Medulla oblongata (tissue), 1 donor: ENCODE measurements around the gene UBE2U.
"Not testable (repeated sequence)": the region's sequence is repeated elsewhere in the genome, so short reads cannot be mapped to it uniquely, and the experiment has no call there.

Experiments used
- DNase-seq: peaks from one replicate; pipeline ENCODE4 v3.0.0-alpha.2; 2015; ENCODE audit errors: extremely low spot score

Gene UBE2U

DNA sequence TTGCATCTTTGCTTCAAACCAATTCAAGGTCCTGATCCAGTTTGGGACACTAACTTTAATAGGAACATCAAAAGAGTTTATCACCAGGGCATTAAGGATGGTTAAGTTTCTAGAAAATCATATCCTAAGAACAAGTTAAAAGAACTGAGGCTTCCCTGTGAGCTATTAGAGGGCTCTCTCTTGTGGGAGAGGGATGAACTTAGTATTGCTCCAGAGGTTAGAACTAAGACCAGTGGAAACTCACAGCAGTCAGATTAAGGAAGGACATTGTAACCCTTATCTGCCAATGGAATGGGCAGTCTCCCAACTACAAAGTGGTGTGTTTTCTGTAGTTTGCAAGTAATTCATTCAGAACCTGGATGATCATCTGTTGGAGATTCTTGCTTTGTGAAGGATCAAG is 36.8 kb downstream of the UBE2U start:
- DNase-seq, result no peak

DNA sequence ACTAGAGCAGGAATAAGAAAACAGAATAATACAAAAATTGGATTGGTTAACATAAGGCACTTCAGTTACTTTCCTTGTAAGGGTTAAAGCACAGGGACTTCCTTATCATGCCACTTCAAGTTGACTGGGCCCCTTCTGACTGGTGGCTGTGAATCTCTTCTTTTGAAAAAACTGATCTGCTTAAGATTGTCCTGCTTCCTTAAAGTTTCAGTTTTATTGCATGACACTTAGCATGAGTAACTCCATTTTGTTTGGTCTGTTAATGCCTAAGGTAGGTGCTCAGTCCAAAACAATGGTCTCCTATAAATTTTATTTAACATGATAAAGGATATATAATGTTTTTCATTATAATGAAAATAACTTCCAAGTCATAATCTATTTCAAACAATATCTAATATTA is 37.6 kb downstream of the UBE2U start:
- no peak for DNase-seq

- peak; percentile 61 for DNase-seq
These were observed 39.7 kb downstream of the UBE2U start for GRCh38 chr1:64242895-64243756.

- no peak for DNase-seq
These were observed 40.3 kb downstream of the UBE2U start for GRCh38 chr1:64243757-64244080.

DNA sequence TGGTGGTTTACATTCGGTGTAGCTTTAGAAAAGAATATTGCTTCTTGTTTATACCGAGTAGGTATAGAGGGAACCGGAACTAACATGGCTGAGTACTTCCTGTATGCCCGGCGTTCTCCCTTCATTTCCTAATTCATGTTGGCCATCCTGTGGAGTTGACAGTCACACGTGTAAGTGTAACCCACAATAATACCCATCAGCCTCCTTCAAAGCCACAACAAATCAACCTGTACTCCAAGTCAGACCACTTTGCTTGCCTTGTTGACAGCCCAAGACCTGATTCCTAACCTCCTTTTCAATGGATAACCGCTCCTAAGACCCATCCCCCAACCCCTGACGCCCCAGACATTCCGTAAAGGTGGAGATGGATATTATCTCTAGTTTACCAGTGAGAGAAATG is 42.1 kb downstream of the UBE2U start:
- DNase-seq, result no peak

GRCh38 chr1:64246294-64246917 is 43.0 kb downstream of the UBE2U start:
- peak; percentile 59 for DNase-seq

DNA sequence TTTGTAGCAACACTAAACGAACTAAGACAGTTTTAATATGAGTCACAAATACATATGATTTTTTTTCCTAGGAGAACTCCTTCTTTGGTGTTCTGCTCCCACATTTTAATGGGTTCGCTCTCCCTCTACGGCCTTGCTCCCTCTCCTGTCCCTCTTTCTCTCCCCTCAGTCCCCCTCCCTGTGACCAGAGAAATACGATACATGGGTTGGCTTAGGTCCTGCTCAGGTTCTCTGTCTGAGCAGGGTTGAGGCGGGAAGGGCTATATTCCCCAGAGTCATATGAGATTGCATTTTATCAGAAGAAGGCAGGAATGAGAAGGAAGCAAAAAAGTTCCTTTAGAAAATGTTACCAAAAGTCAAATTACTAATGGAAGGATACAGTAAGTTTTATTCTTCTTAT is 44.6 kb downstream of the UBE2U start:
- no peak for DNase-seq

DNA sequence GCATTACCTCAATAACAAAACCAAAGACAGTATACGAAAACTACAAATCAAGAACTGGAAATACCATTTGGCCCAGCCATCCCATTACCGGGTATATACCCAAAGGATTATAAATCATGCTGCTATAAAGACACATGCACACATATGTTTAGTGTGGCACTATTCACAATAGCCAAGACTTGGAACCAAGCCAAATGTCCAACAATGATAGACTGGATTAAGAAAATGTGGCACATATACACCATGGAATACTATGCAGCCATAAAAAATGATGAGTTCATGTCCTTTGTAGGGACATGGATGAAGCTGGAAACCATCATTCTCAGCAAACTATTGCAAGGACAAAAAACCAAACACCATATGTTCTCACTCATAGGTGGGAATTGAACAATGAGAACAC is 47.0 kb downstream of the UBE2U start:
- not testable (repeated sequence) for DNase-seq

DNA sequence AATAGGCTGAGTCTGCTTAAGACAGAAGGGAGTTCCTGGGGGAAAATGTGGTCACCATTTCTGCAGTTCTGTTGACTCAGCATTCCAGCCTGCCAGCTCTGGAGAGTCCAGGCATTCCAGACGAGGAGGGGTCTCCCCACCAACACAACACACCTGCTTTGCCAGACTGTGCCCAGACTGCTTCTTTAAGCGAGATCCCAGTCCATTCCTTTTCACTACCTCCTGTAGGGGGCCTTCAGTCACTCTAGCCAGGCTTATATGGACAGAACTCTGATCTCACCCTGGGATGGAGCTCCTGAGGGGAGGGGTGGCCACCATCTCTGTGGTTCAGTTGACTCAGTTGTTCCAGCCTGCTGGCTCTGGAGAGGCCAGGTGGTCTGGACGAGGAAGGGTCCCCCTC is 48.5 kb downstream of the UBE2U start:
- DNase-seq, result no peak

GRCh38 chr1:64257233-64257632 is 53.8 kb downstream of the UBE2U start:
- DNase-seq, result not testable (repeated sequence)

GRCh38 chr1:64258444-64258843 is 55.0 kb downstream of the UBE2U start:
- not testable (repeated sequence) for DNase-seq

DNA sequence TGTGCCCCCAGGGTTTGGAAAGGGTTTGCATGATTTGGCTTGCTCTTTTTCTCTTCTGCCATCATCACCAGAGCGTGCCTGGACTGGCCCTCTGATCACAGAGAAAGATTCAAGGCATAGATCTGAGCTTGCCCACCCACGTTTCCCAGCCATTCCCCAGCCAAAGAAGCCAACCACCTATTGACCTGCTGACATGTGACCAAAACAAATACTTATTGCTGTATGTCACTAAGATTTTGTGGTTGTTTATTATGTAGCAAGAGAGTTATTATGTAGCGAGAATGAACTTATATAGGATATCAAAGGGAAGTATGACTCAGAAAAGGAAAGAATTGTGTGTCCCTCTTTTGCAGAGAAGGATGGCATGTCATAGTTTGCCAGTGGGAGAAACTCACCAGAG is 59.9 kb downstream of the UBE2U start:
- DNase-seq, result no peak

- DNase-seq, result no peak
These were observed 60.4 kb downstream of the UBE2U start for GRCh38 chr1:64263856-64264255.

DNA sequence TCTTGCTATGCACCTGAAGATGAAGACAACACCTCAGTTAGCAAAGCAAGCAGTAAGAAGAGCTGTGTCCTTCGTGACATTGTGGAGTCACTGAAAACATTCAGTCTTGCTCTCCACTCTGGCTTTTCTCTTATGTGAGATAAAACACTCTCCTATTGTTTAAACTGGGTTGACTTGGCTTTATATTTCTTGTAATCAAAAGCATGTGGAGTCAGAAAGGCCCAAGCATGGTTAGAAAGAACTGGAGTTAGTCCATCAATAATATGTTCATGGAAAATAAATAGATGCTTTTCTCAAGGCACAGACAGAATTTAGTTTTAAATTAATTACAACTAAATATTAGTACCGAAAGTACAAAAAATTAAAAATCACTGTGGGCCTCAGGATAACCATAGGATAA is 61.7 kb downstream of the UBE2U start:
- DNase-seq, result no peak

GRCh38 chr1:64266991-64267390 is 63.6 kb downstream of the UBE2U start:
- no peak for DNase-seq

GRCh38 chr1:64268653-64269557 is 65.5 kb downstream of the UBE2U start:
- DNase-seq, result peak; percentile 87

- DNase-seq, result no peak
These were observed 66.1 kb downstream of the UBE2U start for GRCh38 chr1:64269558-64269884.

DNA sequence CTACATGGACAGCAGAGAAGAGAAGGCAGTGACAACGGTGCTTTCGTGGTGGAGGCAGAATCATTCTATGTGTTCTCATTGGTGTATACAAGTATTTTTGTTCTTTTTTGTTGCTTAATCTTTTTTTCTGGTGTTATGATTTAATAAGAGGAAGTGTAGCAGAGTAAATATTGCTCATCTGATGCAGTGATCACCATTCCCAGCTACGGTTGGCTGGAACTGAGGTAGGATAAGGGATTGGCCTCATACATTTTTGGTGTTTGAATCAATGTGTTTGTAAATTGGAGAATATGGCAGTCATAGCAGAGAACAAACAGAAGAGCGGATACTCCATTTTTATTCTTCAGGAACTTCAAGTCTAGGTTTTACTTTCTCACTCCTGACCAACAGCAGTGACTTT is 76.6 kb downstream of the UBE2U start:
- no peak for DNase-seq

DNA sequence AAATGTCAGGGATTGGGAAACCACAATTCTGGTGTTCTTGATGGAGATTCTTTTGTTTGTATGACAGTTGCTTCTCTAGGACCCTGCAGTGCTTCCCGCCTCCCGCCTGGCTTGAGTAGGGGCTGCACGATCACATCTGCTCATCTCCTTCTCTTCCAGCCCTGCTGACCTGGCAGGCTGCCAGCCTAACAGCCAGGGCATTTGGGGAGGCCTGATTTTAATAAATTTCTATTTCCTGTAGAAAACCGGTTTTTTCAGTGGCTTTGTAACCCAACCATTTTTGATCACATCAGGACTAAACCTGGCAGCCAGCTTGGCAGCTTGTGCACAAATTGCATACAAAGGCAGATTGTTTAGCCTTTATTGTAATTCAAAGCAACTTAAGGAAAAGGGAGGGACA is 78.9 kb downstream of the UBE2U start:
- peak; percentile 37 for DNase-seq

DNA sequence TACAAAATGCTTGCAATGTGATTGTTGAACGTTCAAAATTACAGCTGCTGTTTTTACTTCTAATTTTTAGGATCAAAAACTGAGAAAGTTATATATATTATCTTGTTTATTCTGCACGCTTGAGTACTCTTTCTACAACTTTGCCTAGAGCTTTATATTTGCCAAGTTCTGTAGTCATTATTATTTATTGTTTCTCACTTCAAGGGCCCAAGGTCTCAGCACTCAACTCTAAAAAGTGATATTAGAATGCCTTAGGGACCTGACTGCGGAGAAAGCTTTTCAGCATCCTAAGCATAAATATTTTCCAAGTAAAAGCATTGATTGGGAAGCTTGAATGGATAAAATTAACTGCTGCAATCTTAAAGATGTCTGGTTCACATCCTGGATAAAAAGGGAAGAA is 83.6 kb downstream of the UBE2U start:
- DNase-seq, result no peak

- DNase-seq, result no peak
These were observed 87.0 kb downstream of the UBE2U start for GRCh38 chr1:64290420-64290819.

GRCh38 chr1:64291931-64292330 is 88.5 kb downstream of the UBE2U start:
- no peak for DNase-seq

DNA sequence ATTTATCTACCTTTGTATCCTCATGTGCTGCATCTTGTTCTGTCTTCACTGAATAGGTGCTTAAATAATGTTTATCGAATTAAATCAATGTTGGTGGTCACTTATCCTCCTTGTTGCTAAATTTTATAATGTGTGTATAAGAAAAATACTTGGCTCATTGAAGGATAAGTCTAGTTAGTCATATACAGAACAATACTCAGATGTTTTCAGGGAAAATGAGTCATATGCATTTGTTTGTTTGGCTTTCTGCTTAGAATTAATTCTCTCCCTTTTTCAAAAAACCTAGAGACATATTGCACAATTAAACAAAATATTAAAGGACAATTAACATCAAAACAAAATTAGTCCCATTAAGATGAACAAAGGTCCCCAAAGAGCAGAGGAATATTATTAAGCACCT is 89.0 kb downstream of the UBE2U start:
- no peak for DNase-seq
